GM18909 (cell line): Measurements from ENCODE around the gene TTYH3.
"Not testable (repeated sequence)": the region's sequence is repeated elsewhere in the genome, so short reads cannot be mapped to it uniquely, and the experiment has no call there.

Experiments
- ATAC-seq: cut with Tn5 transposase; IDR thresholded peaks from one replicate; pipeline ENCODE4 v1.9.1; 2021; ENCODE audit warnings: mild to moderate bottlenecking; ENCODE audit not compliant: unreplicated experiment, poor library complexity

The TTYH3 gene

DNA sequence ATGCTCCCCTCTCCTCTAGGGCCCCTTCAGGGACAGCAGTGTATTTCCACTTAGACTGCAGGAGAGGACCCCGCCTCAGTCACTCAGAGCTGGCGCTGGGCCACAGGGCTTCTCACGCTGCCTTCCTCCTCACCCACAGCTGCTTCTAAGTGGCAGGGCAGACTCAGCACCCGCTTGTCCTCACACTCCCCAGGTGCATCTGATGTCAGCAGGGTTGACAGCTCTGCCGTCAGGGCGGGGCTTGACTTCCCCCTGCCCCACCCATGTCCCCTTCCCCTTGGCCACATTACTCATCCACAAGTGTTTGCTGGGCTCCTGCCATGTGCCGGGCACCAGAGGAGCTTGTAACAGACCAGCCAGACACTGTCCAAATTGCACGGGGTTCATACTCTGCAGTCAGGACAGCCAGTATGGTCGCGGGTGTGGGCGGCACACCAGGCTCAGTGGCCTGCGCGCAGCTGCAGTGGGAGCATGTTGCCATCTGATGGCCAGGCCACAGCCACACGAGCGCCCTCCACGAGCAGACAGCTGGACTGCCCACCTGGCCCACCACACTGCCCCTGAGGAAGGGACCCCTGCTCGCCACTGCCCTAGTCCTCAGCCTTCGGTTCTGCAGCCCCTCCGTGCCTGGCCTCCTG, 29.3 kb upstream of the TTYH3 start:
- no peak for ATAC-seq

DNA sequence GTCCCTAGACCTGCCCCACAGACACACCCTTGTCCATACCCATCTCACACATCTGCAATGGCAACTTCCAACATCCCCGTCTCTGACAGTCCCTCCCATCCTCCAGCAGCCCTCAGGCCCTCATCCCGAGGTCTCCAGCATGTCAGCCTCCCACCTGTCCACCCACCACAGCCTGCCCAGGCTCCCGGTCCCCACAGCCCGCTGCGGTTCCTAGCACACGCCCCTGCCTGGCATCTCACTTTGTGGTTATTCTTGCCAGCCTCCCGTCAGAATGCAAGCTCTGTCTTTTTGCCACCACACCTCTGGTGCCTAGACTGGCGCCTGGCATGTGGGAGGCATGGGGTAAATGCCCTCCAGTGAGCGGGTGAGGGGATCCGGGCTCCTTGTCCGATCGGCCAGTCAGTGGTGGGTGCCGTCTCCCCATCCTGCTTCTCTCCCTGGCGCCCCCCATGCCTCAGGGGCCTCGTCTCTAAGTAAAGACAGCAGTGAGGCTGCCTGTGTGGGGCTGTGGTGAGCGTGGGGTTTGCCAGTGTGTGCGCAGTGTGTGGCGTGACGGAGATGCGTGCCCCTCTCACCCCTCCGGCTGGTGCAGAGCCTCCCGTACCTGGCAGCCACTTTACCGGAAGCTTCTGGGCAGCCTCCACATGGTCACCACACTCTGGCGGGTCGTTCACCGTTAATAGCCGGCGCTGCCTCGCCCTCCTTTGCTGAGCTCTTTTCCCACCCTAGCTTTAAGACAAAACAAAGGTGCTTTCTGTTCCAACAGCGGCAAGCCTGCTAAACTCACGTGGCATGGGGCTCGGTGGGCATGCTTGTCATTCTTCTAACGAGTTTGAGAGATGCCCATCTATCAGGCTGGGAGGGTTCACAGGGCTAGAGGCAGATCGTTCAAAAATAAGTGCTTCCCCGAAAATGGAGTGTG, 28.5 kb upstream of the TTYH3 start:
- no peak for ATAC-seq

DNA sequence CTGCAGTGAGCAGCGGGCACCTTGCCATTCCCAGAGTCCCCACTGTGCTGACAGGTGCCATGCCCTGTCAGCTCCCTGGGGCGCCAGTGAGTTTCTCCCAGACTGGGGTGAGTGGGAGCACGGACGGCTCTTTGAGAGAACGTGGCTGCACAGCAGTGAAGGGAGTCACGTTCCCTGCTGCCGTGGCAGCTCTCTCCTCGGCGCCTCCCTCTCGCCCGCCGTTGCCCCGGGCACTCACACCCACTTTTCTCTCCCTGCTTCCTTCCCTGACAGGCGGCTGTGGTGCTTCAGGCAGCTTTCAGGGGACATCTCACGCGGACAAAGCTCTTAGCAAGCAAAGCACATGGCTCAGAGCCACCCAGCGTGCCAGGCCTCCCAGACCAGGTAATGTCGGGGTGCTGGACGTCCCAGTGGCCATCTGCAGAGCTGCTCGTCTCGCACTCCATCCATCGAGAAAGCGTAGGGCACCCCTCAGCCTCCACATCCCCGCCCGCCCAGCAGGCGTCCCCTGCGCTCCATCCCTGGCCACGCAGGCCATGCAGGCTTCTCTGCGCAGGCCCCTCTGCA, 27.1 kb upstream of the TTYH3 start:
- no peak for ATAC-seq

DNA sequence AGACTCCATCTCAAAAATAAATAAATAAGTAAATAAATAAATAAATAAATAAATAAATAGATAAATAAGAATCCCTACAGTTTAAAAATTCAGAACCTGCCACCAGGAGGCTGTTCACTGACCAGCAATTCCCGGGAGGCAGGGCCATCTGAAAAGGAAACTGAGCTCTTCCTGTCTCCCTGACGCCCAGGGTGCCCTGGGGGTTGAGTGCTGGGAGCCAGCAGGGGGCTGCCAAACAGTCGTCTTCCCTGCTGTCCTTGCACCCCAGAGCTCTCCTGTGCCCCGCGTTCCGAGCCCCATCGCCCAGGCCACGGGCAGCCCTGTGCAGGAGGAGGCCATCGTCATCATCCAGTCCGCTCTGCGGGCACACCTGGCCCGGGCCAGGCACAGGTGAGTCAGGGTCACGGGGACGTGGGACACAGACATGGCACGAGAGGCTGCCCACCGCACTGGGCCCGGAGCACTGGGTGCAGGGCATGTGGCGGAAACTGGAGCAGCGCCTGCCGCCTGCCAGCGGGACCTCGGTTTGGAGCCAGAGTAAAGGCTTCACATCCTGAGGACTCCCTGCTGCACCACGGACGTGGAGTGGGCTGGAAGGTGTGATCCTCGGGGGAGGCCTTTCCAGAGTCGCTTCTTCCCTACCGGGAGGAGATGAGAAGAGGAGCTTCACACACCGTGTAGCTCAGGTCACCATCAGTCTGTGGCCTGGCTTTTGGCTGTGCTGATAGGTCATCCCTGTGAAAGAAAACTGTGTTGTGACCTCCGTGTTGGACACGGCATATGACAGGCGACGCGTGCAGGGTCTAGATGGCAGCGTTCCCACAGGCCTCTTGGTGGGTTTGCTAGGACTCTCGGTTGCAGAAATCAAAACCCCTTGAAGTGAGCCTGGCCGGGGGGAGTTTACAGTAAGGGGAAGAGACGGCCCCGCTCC, 25.9 kb upstream of the TTYH3 start:
- ATAC-seq: no peak

DNA sequence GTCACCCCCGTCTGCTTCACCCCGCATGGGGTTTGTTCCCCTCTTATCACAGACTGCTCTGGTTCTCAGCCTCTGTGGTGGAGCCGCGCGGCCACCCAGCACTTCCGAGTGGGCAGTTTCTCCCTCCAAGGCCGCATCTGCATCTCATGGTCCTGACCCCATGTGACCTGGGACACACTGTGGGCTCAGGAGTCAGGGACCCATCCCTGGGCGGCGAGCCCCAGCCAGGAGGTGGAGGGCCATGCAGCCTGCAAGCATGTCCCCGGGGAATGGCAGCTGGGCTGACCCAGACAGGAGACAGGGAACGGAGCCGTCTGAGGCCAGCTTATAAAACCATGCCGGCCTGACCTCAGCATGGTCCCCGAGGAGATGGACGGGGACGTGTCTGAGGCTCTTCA, 25.2 kb upstream of the TTYH3 start:
- ATAC-seq: no peak

DNA sequence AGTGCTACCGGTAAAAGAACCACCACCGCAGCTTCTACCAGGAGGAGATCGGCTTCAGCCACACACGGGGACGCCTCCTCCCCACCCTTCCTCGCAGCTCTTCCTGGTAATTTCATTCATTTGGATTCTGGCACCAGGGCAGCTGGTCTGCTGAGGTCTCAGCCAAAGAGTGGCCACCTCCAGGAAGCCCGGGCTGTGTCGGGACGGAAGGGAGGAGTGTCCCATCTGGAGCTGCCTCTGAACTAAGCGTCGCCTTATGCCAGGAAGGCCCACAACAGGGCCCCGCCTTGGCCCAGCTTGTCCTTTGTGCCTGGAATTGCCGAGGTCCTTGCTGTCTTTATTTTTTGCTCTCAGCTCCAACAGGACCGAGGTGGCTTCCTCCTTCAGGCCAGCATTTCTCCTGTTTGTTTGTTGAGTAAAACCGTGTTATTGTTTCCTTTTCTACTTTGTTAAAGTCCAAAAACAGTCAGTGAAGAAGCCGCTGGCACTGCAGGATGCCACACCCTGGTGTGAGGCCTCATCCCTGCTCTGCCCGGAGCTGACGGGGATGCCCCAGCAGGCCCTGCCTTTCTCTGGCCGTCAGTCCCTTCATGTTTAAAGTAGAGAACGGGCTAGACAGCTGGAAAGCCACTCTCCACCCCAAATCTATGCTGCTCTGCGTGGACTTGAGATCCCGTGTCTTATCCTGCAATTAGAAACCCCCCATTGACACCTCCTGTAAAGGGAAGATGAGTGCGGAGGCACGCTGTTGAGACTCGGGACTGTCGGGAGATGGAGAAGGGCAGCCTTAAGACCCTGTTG, 24.5 kb upstream of the TTYH3 start:
- ATAC-seq: no peak

DNA sequence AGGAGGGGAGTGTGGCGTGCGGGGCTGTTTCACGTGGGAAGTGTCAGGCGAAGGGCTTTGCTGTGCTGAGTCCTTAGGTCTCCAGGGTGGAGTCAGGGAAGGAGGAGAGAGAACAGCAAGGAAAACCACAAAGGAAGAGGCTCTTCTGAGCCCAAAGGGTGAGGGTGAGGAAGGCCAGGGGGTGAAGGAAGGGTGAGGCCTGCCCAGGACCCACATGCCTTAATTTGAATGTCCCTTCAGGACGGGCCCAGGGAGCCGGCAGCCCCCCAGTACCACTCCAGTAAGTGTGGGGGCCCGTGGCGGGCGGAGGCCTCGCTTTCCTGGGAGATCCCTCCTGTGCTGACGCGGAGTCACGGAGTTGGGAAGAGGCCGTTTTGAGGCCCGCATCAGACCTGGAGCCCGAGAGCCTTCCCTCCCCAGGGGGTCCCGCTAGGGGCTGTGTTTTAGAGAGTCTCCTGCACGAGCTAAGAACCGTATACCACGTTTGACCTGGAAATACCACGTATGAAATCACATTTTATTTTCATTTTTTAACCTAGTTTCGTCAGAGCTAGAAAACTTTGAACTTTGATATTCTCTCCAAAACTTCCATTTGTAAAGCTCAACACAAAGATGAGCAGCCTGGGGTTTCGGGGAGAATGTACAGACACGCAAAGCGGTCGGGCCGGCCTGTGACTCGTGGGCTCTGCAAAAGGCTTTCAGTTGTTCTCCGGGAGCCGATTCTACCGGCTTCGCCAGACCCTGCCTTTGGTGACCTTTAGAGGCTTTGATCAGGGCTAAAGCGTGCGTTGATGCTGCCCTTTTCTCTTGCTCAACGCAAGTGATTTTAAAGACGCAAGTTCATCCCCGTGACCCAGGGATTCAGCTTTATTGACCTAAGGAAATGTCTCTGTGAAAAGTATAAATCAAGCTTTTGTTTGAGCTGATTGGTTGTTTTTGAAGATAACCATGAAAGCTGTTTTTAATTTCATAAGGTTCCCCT, 23.6 kb upstream of the TTYH3 start:
- no peak for ATAC-seq

DNA sequence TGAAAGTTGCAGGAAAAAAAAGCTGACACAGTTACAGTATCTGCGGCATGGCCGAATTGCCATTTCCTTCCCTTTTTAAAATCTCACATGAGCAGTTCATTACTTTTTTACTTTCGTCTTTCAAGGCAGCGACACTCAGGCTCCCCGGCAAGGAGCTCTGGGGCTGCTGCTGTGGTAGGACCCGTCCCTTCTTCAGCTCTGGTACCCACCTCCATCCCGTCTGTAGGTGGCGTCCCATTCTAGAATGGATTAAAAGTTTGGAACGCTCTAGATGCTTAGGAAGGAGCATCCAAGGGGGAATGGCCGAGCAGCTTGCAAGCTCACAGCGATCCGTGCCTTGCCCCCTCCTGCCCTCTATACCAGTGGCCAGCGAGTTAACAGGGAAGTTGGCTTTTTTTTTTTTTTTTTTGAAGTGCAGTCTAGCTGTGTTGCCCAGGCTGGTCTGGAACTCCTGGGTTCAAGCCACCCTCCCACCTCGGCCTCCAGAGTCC, 22.8 kb upstream of the TTYH3 start:
- ATAC-seq: peak; percentile 64

DNA sequence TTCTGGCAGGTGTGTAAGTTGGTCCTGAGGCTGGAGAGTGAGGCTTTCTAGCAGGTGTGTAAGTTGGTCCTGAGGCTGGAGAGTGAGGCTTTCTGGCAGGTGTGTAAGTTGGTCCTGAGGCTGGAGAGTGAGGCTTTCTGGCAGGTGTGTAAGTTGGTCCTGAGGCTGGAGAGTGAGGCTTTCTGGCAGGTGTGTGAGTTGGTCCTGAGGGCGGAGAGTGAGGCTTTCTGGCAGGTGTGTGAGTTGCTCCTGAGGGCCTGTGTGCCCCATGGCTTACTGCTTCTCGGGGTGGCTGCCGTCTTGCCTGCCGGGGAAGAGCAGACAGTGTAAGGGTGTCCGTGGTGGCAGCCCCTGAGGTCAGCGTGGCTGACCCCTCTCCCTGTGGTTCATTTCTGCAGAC, 22.1 kb upstream of the TTYH3 start:
- ATAC-seq: not testable (repeated sequence)

DNA sequence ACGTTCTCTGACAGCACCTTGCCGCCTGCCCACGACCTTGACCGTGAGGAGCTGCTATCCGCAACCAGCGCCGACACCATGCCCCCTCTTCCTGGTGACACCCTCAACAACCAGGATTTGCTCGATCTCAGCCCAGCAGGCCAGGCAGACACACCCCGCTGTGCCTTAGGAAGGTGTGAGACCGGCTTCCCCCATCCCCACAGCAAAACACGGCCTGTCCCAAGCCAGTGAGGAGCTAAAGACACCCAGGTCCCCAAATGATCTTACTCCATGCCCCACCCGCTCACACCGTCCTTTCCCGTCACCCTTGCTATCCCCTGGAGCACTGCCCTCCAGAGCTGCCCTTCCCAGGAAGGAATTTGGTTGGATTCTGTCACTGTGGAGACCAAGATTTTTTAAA, 21.3 kb upstream of the TTYH3 start:
- ATAC-seq: no peak

DNA sequence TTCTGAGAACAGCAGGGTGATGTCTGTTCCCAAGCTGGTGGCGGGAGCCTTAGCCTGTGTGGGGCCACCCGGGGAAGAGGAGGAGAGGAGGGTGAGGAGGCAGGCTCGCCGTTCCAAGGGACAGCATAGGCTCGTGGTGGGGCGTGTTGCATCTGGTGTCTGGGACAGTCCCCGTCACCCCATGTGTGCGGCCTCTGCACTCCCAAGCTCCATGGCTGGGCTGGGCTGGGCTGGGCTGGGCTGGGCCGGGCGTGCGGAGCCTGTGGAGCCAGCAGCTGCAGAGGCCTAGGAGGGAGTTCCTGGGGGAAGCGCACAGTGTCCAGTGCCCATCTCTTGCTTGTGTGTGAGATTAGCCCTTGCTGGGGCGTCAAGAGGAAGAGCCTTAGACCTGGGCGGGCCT, 20.9 kb upstream of the TTYH3 start:
- ATAC-seq: no peak

DNA sequence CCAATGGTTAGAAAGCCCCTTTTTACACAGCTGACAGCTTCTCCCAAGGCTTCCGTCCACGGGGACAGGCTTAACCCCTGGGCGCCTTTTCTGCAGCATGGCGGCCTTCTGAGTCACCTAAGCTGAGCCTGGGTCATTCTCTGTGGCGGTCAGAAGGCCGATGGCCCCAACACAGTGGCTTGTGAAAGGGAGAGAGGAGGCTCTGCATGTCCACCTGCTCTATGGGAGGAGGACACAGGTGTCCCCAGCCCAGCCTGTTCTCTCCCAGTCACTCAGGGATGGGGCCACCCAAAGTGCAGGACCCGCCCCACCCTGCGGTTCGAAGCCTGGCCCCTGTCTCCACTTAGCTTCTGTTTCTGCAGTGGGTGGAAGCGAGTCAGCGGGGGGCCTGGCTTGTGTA, 20.4 kb upstream of the TTYH3 start:
- no peak for ATAC-seq

DNA sequence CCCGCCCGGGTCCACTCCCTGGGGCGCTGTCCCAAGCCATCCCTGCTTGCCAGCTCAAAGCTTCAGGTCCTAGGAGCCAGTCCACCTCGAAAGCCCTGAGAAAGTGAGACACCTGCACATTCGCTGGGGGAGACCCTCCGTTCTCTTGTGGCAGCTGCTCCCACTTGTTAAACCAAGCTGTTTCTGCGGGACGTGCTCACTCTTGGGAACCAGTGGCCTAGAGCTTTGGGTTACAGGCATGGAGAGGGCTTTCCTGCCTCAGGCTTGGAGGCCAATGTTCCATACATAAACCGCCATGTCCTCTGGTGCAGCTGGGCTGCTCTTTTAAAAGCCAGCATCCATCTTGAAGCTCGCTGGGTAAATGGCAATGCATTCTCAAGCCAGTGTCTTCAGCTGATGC, 19.9 kb upstream of the TTYH3 start:
- no peak for ATAC-seq

DNA sequence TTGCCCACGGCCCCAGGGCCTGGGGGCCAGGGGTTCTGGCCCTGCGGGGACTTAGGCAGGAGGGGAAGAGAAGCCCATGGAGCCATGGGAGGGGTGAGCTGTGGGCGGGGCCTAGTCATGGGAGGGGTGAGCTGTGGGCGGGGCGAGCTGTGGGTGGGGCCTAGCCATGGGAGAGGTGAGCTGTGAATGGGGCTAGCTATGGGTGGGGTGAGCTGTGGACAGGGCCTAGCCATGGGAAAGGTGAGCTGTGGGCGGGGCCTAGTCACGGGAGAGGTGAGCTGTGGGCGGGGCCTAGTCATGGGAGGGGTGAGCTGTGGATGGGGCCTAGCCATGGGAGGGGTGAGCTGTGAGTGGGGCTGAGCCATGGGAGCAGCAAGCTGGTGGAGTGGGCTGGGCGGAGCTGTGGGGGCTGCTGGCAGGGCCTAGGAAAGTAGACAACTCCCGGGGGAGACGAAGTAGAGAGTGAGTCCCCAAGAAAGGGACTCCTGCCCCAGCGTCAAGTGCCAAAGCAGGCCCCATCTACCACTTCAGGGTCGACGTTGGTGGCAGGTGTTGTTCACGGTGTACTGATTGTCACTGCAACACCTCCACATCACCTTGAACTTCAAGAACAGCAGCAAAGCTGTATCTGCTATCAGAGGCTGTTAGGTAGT, 19.2 kb upstream of the TTYH3 start:
- ATAC-seq: no peak

DNA sequence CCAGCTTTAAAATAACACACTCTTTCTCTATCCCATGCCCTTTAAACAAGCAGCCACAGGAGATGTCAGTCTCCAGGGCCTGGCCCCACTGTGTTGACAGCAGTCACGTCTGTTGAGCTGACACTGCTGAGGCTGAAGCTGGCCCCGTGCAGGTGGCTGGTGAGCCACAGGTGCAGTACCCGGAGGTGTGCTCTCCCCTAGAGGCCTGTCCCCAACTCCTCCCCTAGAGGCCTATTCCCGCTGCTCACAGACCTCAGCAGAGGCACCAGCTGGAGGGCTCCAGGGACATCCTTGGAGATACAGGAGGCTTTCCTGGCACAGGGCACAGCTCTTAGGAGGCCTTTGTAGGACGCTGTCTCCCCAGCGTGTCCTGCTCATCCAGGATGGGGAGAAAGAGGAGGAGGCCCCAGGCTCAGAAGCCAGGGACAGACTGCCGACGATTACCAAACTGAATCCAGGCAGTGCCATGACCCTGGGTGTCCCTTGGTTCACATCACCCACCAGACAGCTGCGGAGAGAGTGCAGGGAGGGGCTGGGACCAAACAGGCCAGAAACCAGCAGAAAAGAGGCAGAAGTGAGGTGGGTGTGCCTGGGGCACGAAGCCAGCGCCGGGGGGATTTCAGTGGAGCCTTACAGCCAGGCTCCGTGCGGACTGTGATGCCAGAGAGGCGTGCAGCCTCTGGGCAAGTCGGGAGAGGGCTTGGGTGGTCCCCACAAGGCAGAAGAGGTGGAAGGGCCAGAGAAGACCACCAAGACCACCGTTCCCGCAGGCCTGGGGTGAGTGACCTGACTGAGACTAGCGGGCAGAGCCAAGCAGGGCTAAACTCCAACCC, 18.5 kb upstream of the TTYH3 start:
- ATAC-seq: no peak

DNA sequence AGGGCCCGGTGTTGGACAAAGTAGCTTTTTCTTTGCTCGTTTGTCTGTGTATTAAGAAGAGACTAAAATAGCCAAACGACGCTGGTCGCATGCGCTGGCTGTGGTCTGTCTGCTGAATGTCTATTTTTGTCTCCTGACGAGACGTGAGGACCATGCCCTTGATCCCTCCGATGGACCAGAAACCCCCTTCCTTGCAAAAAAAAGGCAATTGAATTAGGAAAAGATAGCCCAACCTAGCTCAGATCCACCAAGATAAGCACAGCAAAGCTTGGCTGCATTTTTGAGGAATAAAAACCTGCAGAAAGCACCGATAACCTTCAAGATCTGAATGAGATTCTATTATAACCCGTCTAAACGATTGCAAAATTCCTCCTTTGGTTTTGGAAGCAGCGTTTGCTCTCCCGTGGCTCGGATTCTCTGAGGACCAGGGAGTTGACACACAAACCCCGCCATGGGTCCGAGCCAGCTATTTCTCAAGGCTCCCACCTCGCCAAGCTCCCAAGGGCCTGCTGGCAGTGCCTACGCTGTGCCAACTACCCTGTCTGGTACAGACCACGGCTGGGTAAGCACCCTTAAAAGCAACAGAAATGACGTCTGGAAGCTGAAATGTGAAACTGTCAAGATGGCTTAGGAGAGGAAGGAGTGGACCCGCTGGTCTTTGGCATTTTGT, 17.7 kb upstream of the TTYH3 start:
- no peak for ATAC-seq
